ENCODE results near the gene SLC27A1. TPM values are rescaled to one million over a fixed set of nuclear protein-coding genes. Genes with fewer than 3 reads are reported as not detected.
A peak's percentile ranks its signal among the peaks of the same experiment; 100 is the strongest.

SLC27A1 gene
- total and polyA plus RNA-seq, 9 of the 15 experiments (the other 6 are each of a cell fraction or from before 2014, with no cell fraction given) = 0.06 to 3.0 (median 1.1) TPM

- no peak for ATAC-seq
- no peaks in the 10 kb centered on the region; the same call in 1 of the 2 replicates for H4K20me1 ChIP-seq (replicated peaks; ENCODE audit: control insufficient read depth, insufficient read depth, low read length)
- H3K4me2 ChIP-seq (ENCODE audit: insufficient read depth, low read length) = no peak overlapping the region
- no peak overlapping the region for H3K4me3 ChIP-seq
- ChIA-PET POLR2A (interaction anchor here (0.6 to 0.7 kb wide), 2 partner anchors 19 to 325 kb away, joined by 3 read pairs; no protein-coding TSS in a partner anchor), CTCF (ENCODE audit: low intra/inter-chr PET ratio) (no interaction called here)
- H3K9ac ChIP-seq (ENCODE audit: insufficient read depth in 1 of 2, low read depth in 2 of 2, low read length in 2 of 2) = peak overlapping the region in 1 of 2 experiments; percentile 66; a peak in 2 of 4 replicates
- 0 out of 2 replicates have a peak, but pooled peaks cover 3% of the 10 kb centered on the region for H3K9me3 ChIP-seq (replicated peaks; ENCODE audit: control insufficient read depth, insufficient read depth, low read depth, low read length)
- no peak overlapping the region for H3K27ac ChIP-seq (ENCODE audit: extremely low read depth, low read depth, low read length)
- 73% methylated on average over 14 of the region's 15 CpGs for WGBS (ENCODE audit: insufficient coverage, low coverage, missing lambda C conversion rate)
- H3K79me2 ChIP-seq (ENCODE audit: control insufficient read depth, insufficient read depth, low read length) = peaks cover 24% of the 10 kb centered on the region
- TF ChIP-seq ZBTB33 (CRISPR knock-in tag; IDR thresholded peaks at IDR 0.05) = no peak
- peak; percentile 74 for TF ChIP-seq ZFP36 (IDR thresholded peaks at IDR 0.05; ENCODE audit: low read depth, low read length, partially characterized antibody)
- peak; percentile 39; the same call in 1 of the 2 replicates for TF ChIP-seq POLR2G (IDR thresholded peaks at IDR 0.05; ENCODE audit: low read depth, low read length)
- intact Hi-C loops (cut with micrococcal nuclease) (no loop called here), in situ Hi-C loops (cut with MboI) (no loop called here)
- no peak for FAIRE-seq
- peaks cover 8 to 43% of the 10 kb centered on the region in 2 experiments; a peak in 4 of 5 replicates for H3K4me1 ChIP-seq (replicated peaks in 1 of 2; ENCODE audit: control insufficient read depth in 2 of 2, insufficient read depth in 2 of 2, low read length in 2 of 2)
- H3K9me1 ChIP-seq (ENCODE audit: control insufficient read depth, insufficient read depth, low read length) = no peaks in the 10 kb centered on the region
- peaks cover 17% of the 10 kb centered on the region; the same call in 2 of the 3 replicates for H3K36me3 ChIP-seq (ENCODE audit: control insufficient read depth, insufficient read depth, low read length)
- no TSS peak for BruUV-seq (replicated peaks)
- DNase-seq (ENCODE audit: extremely low read depth in 1 of 4, low spot score in 3 of 4) = no peak
- H3K27me3 ChIP-seq (ENCODE audit: control insufficient read depth in 2 of 2, insufficient read depth in 2 of 2, low read length in 2 of 2) = no peaks in the 10 kb centered on the region
- H2AFZ ChIP-seq (ENCODE audit: low read depth, low read length) = no peak overlapping the region
These were observed 45.3 kb downstream of the SLC27A1 start for GRCh38 chr19:17515408-17516149.
